Raji (cell line): ENCODE data around the gene MARCKSL1.
A peak's percentile ranks its signal among the peaks of the same experiment; 100 is the strongest.

Experiments used
- POLR2A ChIP-seq: IDR thresholded peaks from 2 replicates; pipeline ENCODE4 v1.6.1; 2011; ENCODE audit warnings: low read depth, low read length, control low read depth; ENCODE audit not compliant: insufficient read depth

MARCKSL1 gene, protein sequence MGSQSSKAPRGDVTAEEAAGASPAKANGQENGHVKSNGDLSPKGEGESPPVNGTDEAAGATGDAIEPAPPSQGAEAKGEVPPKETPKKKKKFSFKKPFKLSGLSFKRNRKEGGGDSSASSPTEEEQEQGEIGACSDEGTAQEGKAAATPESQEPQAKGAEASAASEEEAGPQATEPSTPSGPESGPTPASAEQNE

DNA sequence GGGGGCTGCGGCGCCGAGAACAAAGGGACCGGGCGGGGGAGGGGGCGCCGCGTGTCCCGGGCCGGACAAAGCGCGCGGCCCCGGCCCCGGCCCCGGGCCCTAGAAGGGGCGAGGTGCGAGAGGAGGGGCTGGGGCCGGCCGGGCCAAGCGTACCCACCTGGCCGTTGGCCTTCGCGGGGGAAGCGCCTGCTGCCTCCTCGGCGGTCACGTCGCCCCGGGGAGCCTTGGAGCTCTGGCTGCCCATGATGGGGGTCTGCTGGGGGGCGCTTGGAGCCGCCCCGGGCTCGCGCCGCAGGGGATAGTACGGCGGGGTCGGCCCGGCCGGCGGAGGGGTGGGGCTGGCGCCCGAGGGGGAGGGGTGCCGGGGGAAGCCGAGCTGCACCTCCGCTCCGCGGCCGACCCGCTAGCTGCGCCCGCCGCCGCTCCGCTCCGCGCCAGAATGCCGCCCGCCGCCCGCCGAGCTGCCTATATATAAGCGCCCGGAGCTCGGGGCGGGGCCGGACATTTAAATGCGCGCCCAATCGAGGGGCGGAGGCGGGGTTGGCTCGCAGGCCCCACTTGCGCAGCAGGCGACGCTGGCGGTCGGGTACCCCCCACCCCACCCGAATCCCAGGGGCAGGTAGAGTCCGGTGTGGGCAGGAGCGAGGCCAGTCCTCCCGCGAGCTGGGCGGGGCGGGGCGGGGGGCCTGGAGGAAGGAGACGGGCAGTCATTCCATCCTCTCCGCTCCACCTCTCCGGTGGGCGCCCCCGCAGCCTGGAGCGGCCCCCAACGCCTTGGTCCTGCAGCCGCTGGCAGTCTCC is at the start of gene MARCKSL1:
Gene MARCKSL1, minus strand, starts transcription at position 444 of the 801 bp plus-strand sequence. Its CDS starts 200 bp downstream, at position 244.
- TF ChIP-seq POLR2A: peak; percentile 92

- no peak for TF ChIP-seq POLR2A
Observed at GRCh38 chr1:32380057-32380456, 44.0 kb upstream of the MARCKSL1 start.

DNA sequence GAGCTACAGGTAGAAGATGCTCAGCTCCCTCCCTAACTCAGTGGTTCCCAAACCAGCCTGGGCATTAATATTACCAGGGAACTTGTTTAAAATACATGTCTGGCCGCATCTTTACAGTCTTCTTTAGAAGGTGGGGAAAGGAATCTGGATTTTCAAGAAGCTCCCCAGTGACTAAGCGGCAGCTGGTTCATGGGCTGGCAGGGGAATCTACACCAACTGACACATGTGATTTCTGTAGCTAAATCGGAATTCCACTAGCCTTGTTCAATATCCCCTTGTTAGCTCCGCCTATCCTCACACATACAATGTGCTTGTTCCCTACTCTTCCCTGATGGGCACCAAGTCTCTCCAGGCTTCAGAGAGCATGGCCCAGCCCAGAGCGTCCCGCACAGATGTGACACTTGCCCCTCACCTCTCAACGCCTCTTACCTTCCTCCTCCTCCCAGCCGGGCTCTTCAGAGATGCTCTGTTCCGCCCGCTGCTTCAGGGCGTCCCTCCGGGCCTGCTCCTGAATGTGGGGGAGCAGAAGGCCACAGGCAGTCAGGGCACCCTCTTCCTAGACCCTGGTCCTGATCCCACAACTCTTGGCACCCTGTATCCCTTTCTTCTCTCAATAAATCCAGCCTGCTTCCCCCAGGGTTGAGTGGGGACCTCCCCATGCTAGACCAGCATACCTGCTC is 41.6 kb upstream of the MARCKSL1 start:
- TF ChIP-seq POLR2A: no peak

DNA sequence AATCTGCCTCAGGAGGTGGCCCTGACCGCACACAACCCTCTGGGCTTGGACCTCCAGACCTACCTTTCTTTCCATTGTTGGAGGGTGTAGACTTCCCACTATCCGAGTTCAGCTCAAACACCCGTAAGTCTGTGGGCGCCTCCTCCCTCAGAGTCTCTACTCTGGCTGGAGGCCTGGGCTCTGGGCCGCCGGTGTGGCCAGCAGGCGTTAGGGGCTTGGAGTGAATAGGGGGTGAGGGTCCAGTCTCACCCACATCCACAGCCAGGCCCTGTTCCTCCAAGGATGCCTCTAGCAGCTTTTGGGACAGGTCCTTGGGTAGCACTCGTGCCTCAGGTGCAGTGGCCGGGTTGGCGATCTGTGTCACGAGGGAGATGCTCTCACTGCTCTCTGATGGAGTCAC is 40.2 kb upstream of the MARCKSL1 start:
- no peak for TF ChIP-seq POLR2A

- TF ChIP-seq POLR2A: no peak
Observed at GRCh38 chr1:32373996-32374592, 38.1 kb upstream of the MARCKSL1 start.

- 0 out of 2 replicates have a peak, but pooled peaks have one; percentile 19 for TF ChIP-seq POLR2A
Observed at GRCh38 chr1:32372149-32372756, 36.2 kb upstream of the MARCKSL1 start.

- TF ChIP-seq POLR2A: no peak
Observed at GRCh38 chr1:32367912-32368635, 32.0 kb upstream of the MARCKSL1 start.

GRCh38 chr1:32365445-32365844 is 29.4 kb upstream of the MARCKSL1 start:
- no peak for TF ChIP-seq POLR2A

DNA sequence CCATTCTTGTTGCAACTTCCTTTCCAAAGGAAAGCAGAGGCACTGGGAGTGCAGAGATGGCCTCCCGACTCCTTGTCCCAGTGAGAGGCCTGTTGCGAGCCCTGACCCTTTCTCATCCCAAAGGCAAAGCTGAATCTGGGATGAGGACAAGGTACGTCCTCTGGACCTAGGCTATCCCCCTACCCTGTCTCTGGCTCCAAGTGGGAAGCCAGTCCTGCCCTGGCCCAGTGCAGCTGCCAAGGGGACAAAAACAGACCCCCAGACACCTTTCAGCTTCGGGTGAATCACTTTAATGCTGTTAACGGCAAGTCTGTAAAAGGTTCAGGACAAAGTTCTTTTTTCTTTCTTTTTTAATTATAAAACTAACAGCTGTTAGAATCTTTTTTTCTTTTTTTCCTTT is 28.8 kb upstream of the MARCKSL1 start:
- TF ChIP-seq POLR2A: no peak

- TF ChIP-seq POLR2A: no peak
Observed at GRCh38 chr1:32363713-32364112, 27.7 kb upstream of the MARCKSL1 start.

- no peak for TF ChIP-seq POLR2A
Observed at GRCh38 chr1:32362474-32363313, 26.7 kb upstream of the MARCKSL1 start, which contains the start of the genes FAM229A and TSSK3. TSS of gene FAM229A (minus strand) at chr1:32362485. CDS start at chr1:32362091, 394 bp downstream. TSS of gene TSSK3 (plus strand) at chr1:32362539. CDS start at chr1:32362702, 163 bp downstream.

DNA sequence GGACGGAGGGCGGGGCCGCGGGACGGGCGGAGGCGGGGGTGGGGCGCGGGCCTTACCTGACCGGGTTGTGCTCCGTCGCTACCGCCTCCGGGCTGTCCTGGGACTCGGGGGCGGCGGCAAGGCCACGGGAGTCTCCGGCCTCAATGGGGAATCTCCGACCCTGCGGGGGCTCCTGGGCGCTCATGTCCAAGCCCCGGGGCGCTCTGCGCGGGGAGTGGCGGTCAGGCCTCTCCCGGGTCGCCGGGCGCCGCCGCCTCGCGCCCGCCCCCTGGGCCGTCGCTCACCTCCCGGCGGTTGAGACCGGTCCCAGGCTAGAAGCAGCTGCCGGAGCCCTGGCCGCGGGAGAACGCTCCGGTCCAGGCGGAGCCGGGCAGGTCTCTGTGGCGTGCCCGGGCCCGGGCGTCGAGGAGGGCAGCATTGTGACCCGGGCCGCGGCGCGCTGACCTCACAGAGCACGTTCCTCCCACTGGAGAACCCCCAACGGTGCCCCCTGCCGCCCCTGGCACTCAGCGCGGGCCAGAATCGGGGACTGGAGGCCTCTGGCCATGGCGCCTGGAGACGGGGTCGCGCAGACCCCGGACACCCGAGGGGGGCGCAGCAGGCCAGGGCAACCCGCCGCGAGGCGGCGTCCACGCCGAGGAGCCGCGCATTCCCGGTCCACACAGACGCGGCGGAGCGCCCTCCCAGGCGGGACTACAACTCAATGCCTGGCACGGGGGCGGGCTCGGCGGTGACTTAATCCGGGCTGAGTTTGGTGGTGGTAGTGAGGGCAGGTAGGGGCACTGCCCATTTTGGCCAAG is 25.8 kb upstream of the MARCKSL1 start:
- no peak for TF ChIP-seq POLR2A

DNA sequence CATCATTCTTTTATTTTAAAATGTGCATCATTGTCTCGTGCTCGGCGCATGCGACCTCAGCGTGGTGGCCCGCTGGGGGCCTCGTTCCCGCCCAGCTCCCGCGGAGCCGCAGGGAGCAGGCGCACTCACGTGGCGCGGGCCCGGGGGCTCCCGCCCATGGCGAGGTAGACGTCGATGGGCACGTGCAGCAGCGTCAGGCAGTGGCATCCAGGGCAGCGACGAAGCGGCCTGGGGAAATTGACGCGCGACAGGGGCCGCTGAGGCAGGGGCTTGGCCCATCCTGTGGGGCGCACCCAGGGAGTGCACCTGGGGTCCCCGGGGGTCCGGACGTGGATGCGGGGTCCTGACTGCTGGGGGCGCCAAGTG is 25.3 kb upstream of the MARCKSL1 start:
- TF ChIP-seq POLR2A: no peak
